ENCODE measurements around the gene OR52M1. TPM values are rescaled to one million over a fixed set of nuclear protein-coding genes. Genes with fewer than 3 reads are reported as not detected.

The OR52M1 gene
- total and polyA plus RNA-seq, 2 of the 13 experiments (the other 11 are each of a cell fraction or from before 2014, with no cell fraction given): not detected

GRCh38 chr11:4576880-4577279 is 31.9 kb downstream of the OR52M1 start:
- Histone ChIP-seq H3K4me3 (replicated peaks in 1 of 3; ENCODE audit: insufficient read depth in 1 of 3, low read depth in 2 of 3, low read length in 3 of 3) (no peak overlapping the region), H3K36me3 (replicated peaks in 1 of 2; ENCODE audit: control insufficient read depth in 1 of 2, insufficient read depth in 2 of 2, low read length in 2 of 2) (no peaks in the 10 kb centered on the region), H3K9me3 (ENCODE audit: low read length) (no peaks in the 10 kb centered on the region), H4K20me1 (ENCODE audit: insufficient read depth, low read length) (no peaks in the 10 kb centered on the region), H3K4me1 (ENCODE audit: insufficient read depth, low read length) (no peaks in the 10 kb centered on the region), H2AFZ (ENCODE audit: low read length) (no peak overlapping the region), H3K79me2 (ENCODE audit: insufficient read depth, low read length) (no peaks in the 10 kb centered on the region), H3K9ac (ENCODE audit: insufficient read depth, low read depth, low read length) (no peak overlapping the region), H3K4me2 (ENCODE audit: low read depth, low read length) (no peak overlapping the region), H3K27ac (ENCODE audit: extremely low read length, insufficient read depth, low read length) (no peak overlapping the region), H3K27me3 (ENCODE audit: control insufficient read depth in 1 of 2, insufficient read depth in 2 of 2, low read length in 2 of 2) (peaks cover 0 to 31% of the 10 kb centered on the region in 2 experiments; a peak in 4 of 5 replicates)
- no peak for FAIRE-seq
- WGBS (ENCODE audit: low lambda C conversion rate): 2% methylated on average over 3 of the region's 3 CpGs
- no peak for DNase-seq (ENCODE audit: low spot score)
- in situ Hi-C loops (cut with HindIII; ENCODE audit: extremely low pct_ligation_motif_present, low pct_unique_long_range_greater_than_20kb) (no loop called here), intact Hi-C loops (cut with micrococcal nuclease; ENCODE audit: unreplicated experiment) (no loop called here)
- CTCF ChIA-PET (ENCODE audit: low intra/inter-chr PET ratio, low total read pairs): no interaction called here
- no peak for ATAC-seq
- no peak for TF ChIP-seq ZKSCAN8 (CRISPR knock-in tag; IDR thresholded peaks at IDR 0.05; ENCODE audit: borderline replicate concordance)
- TF ChIP-seq SIN3B (IDR thresholded peaks at IDR 0.05; ENCODE audit: low read length): no peak
- TF ChIP-seq ZNF713 (CRISPR knock-in tag; IDR thresholded peaks at IDR 0.05): no peak
- TF ChIP-seq ZNF572 (CRISPR knock-in tag; IDR thresholded peaks at IDR 0.05): no peak
- no peak for TF ChIP-seq ZNF337 (CRISPR knock-in tag; IDR thresholded peaks at IDR 0.05; ENCODE audit: borderline replicate concordance, low read depth)
- TF ChIP-seq TBX3 (IDR thresholded peaks at IDR 0.05; ENCODE audit: borderline replicate concordance): no peak
- no peak for TF ChIP-seq ZNF674 (CRISPR knock-in tag; IDR thresholded peaks at IDR 0.05; ENCODE audit: low read depth)
- no peak for TF ChIP-seq PAX8 (CRISPR knock-in tag; IDR thresholded peaks at IDR 0.05; ENCODE audit: borderline replicate concordance)
- TF ChIP-seq FOXA1 (IDR thresholded peaks at IDR 0.05): no peak
- TF ChIP-seq FOXA1 (CRISPR knock-in tag; IDR thresholded peaks at IDR 0.05): no peak
- no peak for TF ChIP-seq RBM39 (IDR thresholded peaks at IDR 0.05; ENCODE audit: low read depth, low read length, poor library complexity, severe bottlenecking)
- BruUV-seq (replicated peaks): no TSS peak
- POLR2A ChIA-PET: no interaction called here

GRCh38 chr11:4577761-4578160 is 32.8 kb downstream of the OR52M1 start:
- peaks cover 0 to 31% of the 10 kb centered on the region in 2 experiments; a peak in 4 of 5 replicates for H3K27me3 ChIP-seq (ENCODE audit: control insufficient read depth in 1 of 2, insufficient read depth in 2 of 2, low read length in 2 of 2)
- H2AFZ ChIP-seq (ENCODE audit: low read length): no peak overlapping the region
- ChIA-PET CTCF (ENCODE audit: low intra/inter-chr PET ratio, low total read pairs) (no interaction called here), POLR2A (no interaction called here)
- intact Hi-C loops (cut with micrococcal nuclease; ENCODE audit: unreplicated experiment) (no loop called here), in situ Hi-C loops (cut with HindIII; ENCODE audit: extremely low pct_ligation_motif_present, low pct_unique_long_range_greater_than_20kb) (no loop called here)
- WGBS (ENCODE audit: low lambda C conversion rate): 17% methylated on average over 2 of the region's 2 CpGs
- FAIRE-seq: no peak
- H3K9ac ChIP-seq (ENCODE audit: insufficient read depth, low read depth, low read length): no peak overlapping the region
- H4K20me1 ChIP-seq (ENCODE audit: insufficient read depth, low read length): no peaks in the 10 kb centered on the region
- no peak for ATAC-seq
- DNase-seq (ENCODE audit: low spot score): no peak
- H3K36me3 ChIP-seq (replicated peaks in 1 of 2; ENCODE audit: control insufficient read depth in 1 of 2, insufficient read depth in 2 of 2, low read length in 2 of 2): no peaks in the 10 kb centered on the region
- no peaks in the 10 kb centered on the region for H3K4me1 ChIP-seq (ENCODE audit: insufficient read depth, low read length)
- no peaks in the 10 kb centered on the region for H3K79me2 ChIP-seq (ENCODE audit: insufficient read depth, low read length)
- no peaks in the 10 kb centered on the region for H3K9me3 ChIP-seq (ENCODE audit: low read length)
- BruUV-seq (replicated peaks): no TSS peak
- H3K27ac ChIP-seq (ENCODE audit: extremely low read length, insufficient read depth, low read length): no peak overlapping the region
- no peak overlapping the region for H3K4me2 ChIP-seq (ENCODE audit: low read depth, low read length)
- H3K4me3 ChIP-seq (replicated peaks in 1 of 3; ENCODE audit: insufficient read depth in 1 of 3, low read depth in 2 of 3, low read length in 3 of 3): no peak overlapping the region
- TF ChIP-seq JUN (CRISPR knock-in tag; IDR thresholded peaks at IDR 0.05) (no peak), ZNF430 (CRISPR knock-in tag; IDR thresholded peaks at IDR 0.05) (no peak), ZNF766 (CRISPR knock-in tag; IDR thresholded peaks at IDR 0.05; ENCODE audit: borderline replicate concordance) (no peak), CENPX (CRISPR knock-in tag; IDR thresholded peaks at IDR 0.05) (no peak), ZNF629 (CRISPR knock-in tag; conservative IDR thresholded peaks at IDR 0.05) (no peak), ZFP37 (CRISPR knock-in tag; IDR thresholded peaks at IDR 0.05; ENCODE audit: borderline replicate concordance) (no peak), ZNF572 (CRISPR knock-in tag; IDR thresholded peaks at IDR 0.05) (no peak), ZNF564 (CRISPR knock-in tag; IDR thresholded peaks at IDR 0.05) (no peak), ZNF720 (CRISPR knock-in tag; IDR thresholded peaks at IDR 0.05) (no peak), ZNF432 (CRISPR knock-in tag; IDR thresholded peaks at IDR 0.05; ENCODE audit: borderline replicate concordance) (no peak), ZNF296 (CRISPR knock-in tag; conservative IDR thresholded peaks at IDR 0.05) (no peak)
- TF ChIP-seq, protein P1, sequence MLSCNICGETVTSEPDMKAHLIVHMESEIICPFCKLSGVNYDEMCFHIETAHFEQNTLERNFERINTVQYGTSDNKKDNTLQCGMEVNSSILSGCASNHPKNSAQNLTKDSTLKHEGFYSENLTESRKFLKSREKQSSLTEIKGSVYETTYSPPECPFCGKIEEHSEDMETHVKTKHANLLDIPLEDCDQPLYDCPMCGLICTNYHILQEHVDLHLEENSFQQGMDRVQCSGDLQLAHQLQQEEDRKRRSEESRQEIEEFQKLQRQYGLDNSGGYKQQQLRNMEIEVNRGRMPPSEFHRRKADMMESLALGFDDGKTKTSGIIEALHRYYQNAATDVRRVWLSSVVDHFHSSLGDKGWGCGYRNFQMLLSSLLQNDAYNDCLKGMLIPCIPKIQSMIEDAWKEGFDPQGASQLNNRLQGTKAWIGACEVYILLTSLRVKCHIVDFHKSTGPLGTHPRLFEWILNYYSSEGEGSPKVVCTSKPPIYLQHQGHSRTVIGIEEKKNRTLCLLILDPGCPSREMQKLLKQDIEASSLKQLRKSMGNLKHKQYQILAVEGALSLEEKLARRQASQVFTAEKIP (CRISPR knock-in tag; IDR thresholded peaks at IDR 0.05; ENCODE audit: borderline replicate concordance): no peak

Data from HepG2 (cell line).